ENCODE data around the gene ATF7IP2.

DNA sequence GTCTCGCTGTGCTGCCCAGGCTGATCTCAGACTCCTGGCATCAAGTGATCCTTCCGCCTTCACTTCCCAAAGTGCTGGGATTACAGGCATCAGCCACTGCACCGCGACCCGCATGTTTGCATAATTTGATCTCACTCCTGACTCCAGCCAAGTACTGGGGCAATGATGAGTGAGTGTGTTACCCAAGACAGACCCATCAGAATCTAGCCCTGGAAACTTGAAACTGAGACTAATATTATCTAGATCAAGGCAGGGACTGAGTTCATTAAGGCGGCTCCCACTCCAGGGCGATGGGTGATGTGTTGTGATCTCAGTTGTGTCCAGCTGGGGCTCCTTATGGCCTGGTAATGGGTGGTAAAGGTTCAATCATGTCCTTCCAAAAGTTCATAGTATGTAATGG is 141.1 kb downstream of the ATF7IP2 start:
- TF ChIP-seq FOXP1 (IDR thresholded peaks at IDR 0.05), result no peak
- no peak for TF ChIP-seq FOXP1 (CRISPR knock-in tag; IDR thresholded peaks at IDR 0.05)
- no peak for TF ChIP-seq EZH2 (conservative IDR thresholded peaks at IDR 0.05; ENCODE audit: low read depth, low read length)
- TF ChIP-seq STAT5B (CRISPR knock-in tag; IDR thresholded peaks at IDR 0.05), result no peak
- TF ChIP-seq, protein P1, sequence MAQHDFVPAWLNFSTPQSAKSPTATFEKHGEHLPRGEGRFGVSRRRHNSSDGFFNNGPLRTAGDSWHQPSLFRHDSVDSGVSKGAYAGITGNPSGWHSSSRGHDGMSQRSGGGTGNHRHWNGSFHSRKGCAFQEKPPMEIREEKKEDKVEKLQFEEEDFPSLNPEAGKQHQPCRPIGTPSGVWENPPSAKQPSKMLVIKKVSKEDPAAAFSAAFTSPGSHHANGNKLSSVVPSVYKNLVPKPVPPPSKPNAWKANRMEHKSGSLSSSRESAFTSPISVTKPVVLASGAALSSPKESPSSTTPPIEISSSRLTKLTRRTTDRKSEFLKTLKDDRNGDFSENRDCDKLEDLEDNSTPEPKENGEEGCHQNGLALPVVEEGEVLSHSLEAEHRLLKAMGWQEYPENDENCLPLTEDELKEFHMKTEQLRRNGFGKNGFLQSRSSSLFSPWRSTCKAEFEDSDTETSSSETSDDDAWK (CRISPR knock-in tag; IDR thresholded peaks at IDR 0.05), result no peak
- no peak for TF ChIP-seq ZKSCAN5 (CRISPR knock-in tag; IDR thresholded peaks at IDR 0.05)
- no peak for TF ChIP-seq KDM5B (CRISPR knock-in tag; IDR thresholded peaks at IDR 0.05; ENCODE audit: borderline replicate concordance)
- TF ChIP-seq ZSCAN30 (CRISPR knock-in tag; IDR thresholded peaks at IDR 0.05), result no peak
- TF ChIP-seq, protein P2, sequence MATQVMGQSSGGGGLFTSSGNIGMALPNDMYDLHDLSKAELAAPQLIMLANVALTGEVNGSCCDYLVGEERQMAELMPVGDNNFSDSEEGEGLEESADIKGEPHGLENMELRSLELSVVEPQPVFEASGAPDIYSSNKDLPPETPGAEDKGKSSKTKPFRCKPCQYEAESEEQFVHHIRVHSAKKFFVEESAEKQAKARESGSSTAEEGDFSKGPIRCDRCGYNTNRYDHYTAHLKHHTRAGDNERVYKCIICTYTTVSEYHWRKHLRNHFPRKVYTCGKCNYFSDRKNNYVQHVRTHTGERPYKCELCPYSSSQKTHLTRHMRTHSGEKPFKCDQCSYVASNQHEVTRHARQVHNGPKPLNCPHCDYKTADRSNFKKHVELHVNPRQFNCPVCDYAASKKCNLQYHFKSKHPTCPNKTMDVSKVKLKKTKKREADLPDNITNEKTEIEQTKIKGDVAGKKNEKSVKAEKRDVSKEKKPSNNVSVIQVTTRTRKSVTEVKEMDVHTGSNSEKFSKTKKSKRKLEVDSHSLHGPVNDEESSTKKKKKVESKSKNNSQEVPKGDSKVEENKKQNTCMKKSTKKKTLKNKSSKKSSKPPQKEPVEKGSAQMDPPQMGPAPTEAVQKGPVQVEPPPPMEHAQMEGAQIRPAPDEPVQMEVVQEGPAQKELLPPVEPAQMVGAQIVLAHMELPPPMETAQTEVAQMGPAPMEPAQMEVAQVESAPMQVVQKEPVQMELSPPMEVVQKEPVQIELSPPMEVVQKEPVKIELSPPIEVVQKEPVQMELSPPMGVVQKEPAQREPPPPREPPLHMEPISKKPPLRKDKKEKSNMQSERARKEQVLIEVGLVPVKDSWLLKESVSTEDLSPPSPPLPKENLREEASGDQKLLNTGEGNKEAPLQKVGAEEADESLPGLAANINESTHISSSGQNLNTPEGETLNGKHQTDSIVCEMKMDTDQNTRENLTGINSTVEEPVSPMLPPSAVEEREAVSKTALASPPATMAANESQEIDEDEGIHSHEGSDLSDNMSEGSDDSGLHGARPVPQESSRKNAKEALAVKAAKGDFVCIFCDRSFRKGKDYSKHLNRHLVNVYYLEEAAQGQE (IDR thresholded peaks at IDR 0.05; ENCODE audit: borderline replicate concordance in 1 of 2, low read depth in 1 of 2, low read length in 2 of 2), result no peak
- TF ChIP-seq, protein P3, sequence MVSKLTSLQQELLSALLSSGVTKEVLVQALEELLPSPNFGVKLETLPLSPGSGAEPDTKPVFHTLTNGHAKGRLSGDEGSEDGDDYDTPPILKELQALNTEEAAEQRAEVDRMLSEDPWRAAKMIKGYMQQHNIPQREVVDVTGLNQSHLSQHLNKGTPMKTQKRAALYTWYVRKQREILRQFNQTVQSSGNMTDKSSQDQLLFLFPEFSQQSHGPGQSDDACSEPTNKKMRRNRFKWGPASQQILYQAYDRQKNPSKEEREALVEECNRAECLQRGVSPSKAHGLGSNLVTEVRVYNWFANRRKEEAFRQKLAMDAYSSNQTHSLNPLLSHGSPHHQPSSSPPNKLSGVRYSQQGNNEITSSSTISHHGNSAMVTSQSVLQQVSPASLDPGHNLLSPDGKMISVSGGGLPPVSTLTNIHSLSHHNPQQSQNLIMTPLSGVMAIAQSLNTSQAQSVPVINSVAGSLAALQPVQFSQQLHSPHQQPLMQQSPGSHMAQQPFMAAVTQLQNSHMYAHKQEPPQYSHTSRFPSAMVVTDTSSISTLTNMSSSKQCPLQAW (CRISPR knock-in tag; IDR thresholded peaks at IDR 0.05), result no peak
- no peak for TF ChIP-seq POLR2AphosphoS5 (IDR thresholded peaks at IDR 0.05; ENCODE audit: low read depth, low read length)
- TF ChIP-seq, protein P4, sequence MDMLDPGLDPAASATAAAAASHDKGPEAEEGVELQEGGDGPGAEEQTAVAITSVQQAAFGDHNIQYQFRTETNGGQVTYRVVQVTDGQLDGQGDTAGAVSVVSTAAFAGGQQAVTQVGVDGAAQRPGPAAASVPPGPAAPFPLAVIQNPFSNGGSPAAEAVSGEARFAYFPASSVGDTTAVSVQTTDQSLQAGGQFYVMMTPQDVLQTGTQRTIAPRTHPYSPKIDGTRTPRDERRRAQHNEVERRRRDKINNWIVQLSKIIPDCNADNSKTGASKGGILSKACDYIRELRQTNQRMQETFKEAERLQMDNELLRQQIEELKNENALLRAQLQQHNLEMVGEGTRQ (IDR thresholded peaks at IDR 0.05; ENCODE audit: low read depth, low read length), result no peak
- TF ChIP-seq, protein P4 (CRISPR knock-in tag; IDR thresholded peaks at IDR 0.05; ENCODE audit: borderline replicate concordance), result no peak
